ENCODE data around the gene MAGEA12.
"Not testable (repeated sequence)": the region's sequence is repeated elsewhere in the genome, so short reads cannot be mapped to it uniquely, and the experiment has no call there.

The MAGEA12 gene, protein sequence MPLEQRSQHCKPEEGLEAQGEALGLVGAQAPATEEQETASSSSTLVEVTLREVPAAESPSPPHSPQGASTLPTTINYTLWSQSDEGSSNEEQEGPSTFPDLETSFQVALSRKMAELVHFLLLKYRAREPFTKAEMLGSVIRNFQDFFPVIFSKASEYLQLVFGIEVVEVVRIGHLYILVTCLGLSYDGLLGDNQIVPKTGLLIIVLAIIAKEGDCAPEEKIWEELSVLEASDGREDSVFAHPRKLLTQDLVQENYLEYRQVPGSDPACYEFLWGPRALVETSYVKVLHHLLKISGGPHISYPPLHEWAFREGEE

DNA sequence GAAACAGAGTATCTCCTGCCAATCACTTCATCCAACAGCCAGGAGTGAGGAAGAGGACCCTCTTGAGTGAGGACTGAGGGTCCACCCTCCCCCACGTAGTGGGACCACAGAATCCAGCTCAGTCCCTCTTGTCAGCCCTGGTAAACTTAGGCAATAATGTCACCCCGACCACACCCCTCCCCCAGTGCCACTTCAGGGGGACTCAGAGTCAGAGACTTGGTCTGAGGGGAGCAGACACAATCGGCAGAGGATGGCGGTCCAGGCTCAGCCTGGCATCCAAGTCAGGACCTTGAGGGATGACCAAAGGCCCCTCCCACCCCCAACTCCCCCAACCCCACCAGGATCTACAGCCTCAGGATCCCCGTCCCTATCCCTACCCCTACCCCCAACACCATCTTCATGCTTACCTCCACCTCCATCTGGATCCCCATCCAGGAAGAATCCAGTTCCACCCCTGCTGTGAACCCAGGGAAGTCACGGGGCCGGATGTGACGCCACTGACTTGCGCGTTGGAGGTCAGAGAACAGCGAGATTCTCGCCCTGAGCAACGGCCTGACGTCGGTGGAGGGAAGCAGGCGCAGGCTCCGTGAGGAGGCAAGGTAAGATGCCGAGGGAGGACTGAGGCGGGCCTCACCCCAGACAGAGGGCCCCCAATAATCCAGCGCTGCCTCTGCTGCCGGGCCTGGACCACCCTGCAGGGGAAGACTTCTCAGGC lies at the start of gene MAGEA12, which contains the start of gene CSAG1:
MAGEA12 (plus strand) TSS at position 497 of the 715 bp plus-strand sequence. CDS start 2,405 bp downstream, outside the sequence.
CSAG1 (minus strand) TSS at position 461 of the 715 bp plus-strand sequence. CDS start 1,261 bp downstream, outside the sequence.
- DNase-seq (ENCODE audit: low spot score) = no peak

DNA sequence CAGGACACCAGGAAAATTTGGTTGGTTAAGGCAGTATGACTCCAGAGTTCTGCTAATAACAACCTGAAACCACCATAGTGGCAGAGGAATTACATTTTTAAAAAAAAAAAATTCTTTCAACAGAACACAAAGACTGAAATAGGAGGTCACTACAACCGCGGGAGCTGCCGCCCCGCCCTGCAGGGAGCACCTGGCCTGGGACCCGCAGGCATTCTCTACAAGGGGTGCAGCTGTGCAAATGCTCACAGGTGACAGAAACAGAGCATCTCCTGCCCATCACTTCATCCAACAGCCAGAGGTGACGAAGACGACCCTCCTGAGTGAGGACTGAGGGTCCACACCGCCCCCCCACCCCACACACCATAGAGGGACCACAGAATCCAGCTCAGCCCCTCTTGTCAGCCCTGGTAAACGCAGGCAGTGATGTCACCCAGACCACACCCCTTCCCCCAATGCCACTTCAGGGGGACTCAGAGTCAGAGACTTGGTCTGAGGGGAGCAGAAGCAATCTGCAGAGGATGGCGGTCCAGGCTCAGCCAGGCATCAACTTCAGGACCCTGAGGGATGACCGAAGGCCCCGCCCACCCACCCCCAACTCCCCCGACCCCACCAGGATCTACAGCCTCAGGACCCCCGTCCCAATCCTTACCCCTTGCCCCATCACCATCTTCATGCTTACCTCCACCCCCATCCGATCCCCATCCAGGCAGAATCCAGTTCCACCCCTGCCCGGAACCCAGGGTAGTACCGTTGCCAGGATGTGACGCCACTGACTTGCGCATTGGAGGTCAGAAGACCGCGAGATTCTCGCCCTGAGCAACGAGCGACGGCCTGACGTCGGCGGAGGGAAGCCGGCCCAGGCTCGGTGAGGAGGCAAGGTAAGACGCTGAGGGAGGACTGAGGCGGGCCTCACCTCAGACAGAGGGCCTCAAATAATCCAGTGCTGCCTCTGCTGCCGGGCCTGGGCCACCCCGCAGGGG lies 35.3 kb upstream of the MAGEA12 start, which contains the start of gene MAGEA3:
MAGEA3 (plus strand) TSS at position 843 of the 980 bp plus-strand sequence. CDS start 2,039 bp downstream, outside the sequence.
- not testable (repeated sequence) for DNase-seq (ENCODE audit: low spot score)

GRCh38 chrX:152700390-152700789 lies 33.2 kb upstream of the MAGEA12 start:
- not testable (repeated sequence) for DNase-seq (ENCODE audit: low spot score)

- DNase-seq (ENCODE audit: low spot score) = not testable (repeated sequence)
Observed at GRCh38 chrX:152706500-152706899, 27.1 kb upstream of the MAGEA12 start.

DNA sequence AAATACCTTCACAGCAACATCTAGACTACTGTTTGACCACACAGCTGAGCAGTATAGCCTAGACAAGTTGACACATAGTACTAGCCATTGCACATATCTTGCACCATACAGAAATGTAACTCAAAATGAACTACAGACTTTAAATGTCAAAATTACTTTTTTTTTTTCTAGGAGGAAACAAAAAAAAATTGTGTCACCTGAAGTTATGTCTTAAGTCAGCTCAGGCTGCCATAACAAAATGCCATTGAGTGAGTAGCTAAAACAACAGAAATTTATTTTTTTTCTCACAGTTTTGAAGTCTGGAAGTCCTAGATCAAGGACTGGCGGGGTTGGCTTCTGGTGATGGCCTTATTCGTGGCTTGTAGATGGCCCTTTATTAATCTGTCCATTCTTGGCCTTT lies 24.4 kb upstream of the MAGEA12 start, which contains the start of gene CSAG2:
CSAG2 (minus strand) TSS at position 101 of the 400 bp plus-strand sequence. CDS start 161 bp downstream, outside the sequence.
- not testable (repeated sequence) for DNase-seq (ENCODE audit: low spot score)

- DNase-seq (ENCODE audit: low spot score) = not testable (repeated sequence)
Observed at GRCh38 chrX:152713195-152713594, 20.4 kb upstream of the MAGEA12 start.

DNA sequence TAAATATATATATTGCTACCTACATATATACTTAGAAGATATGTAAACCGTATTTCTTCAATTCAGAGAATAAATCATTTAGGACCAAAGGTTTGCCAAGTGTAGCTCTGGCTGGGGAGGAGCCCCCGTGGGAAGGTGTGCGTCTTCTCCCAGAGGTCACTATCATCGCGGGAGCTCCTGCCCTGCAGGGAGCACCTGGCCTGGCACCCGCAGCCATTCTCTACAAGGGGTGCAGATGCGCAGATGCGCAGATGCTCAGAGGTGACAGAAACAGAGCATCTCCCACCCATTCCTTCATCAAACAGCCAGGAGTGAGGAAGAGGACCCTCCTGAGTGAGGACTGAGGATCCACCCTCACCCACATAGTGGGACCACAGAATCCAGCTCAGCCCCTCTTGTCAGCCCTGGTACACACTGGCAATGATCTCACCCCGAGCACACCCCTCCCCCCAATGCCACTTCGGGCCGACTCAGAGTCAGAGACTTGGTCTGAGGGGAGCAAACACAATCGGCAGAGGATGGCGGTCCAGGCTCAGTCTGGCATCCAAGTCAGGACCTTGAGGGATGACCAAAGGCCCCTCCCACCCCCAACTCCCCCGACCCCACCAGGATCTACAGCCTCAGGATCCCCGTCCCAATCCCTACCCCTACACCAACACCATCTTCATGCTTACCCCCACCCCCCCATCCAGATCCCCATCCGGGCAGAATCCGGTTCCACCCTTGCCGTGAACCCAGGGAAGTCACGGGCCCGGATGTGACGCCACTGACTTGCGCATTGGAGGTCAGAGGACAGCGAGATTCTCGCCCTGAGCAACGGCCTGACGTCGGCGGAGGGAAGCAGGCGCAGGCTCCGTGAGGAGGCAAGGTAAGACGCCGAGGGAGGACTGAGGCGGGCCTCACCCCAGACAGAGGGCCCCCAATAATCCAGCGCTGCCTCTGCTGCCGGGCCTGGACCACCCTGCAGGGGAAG lies 19.5 kb upstream of the MAGEA12 start, which contains the start of gene MAGEA2B:
MAGEA2B (plus strand) TSS at position 814 of the 973 bp plus-strand sequence. CDS start 2,479 bp downstream, outside the sequence.
- DNase-seq (ENCODE audit: low spot score) = not testable (repeated sequence)

GRCh38 chrX:152725409-152725808 lies 8.1 kb upstream of the MAGEA12 start:
- DNase-seq (ENCODE audit: low spot score) = no peak

DNA sequence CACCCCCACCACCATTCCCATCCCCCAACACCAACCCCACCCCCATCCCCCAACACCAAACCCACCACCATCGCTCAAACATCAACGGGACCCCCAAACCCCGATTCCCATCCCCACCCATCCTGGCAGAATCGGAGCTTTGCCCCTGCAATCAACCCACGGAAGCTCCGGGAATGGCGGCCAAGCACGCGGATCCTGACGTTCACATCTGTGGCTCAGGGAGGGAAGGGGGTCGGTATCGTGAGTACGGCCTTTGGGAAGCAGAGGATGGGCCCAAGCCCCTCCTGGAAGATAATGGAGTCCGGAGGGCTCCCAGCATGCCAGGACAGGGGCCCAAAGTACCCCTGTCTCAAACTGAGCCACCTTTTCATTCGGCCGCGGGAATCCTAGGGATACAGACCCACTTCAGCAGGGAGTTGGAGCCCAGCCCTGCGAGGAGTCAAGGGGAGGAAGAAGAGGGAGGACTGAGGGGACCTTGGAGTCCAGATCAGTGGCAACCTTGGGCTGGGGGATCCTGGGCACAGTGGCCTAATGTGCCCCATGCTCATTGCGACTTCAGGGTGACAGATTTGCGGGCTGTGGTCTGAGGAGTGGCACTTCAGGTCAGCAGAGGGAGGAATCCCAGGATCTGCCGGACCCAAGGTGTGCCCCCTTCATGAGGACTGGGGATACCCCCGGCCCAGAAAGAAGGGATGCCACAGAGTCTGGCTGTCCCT lies 744 bp downstream of the MAGEA12 start:
- DNase-seq (ENCODE audit: low spot score) = not testable (repeated sequence)

DNA sequence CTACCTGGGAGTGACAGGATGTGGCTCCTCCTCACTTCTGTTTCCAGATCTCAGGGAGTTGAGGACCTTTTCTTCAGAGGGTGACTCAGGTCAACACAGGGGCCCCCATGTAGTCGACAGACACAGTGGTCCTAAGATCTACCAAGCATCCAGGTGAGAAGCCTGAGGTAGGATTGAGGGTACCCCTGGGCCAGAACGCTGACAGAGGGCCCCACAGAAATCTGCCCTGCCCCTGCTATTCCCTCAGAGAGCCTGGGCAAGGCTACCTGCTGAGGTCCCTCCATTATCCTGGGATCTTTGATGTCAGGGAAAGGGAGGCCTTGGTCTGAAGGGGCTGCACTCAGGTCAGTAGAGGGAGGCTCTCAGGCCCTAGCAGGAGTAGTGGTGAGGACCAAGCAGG lies 1.5 kb downstream of the MAGEA12 start:
- no peak for DNase-seq (ENCODE audit: low spot score)

- DNase-seq (ENCODE audit: low spot score) = no peak
Observed at GRCh38 chrX:152735860-152736511, 2.4 kb downstream of the MAGEA12 start.

GRCh38 chrX:152736528-152736927 lies 3.0 kb downstream of the MAGEA12 start:
- DNase-seq (ENCODE audit: low spot score) = not testable (repeated sequence)

DNA sequence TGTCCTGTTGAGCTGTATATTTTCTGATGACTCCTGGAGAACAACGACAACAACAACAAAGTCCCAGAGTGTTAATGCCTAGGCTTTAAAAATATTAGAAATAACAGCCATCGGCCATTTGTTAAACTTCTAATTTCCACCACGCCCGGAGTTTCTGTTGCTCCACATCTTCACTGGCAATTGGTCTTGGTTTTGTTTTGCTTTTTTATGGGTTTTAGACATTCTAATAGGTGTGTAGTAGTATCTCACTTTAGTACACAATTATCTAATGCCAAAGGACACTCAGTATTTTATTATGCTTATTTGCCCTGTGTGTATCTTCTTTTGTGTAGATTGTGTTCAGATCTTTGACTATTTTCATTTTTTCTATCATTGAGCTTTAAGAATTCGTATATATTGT lies 5.0 kb downstream of the MAGEA12 start:
- DNase-seq (ENCODE audit: low spot score) = no peak

DNA sequence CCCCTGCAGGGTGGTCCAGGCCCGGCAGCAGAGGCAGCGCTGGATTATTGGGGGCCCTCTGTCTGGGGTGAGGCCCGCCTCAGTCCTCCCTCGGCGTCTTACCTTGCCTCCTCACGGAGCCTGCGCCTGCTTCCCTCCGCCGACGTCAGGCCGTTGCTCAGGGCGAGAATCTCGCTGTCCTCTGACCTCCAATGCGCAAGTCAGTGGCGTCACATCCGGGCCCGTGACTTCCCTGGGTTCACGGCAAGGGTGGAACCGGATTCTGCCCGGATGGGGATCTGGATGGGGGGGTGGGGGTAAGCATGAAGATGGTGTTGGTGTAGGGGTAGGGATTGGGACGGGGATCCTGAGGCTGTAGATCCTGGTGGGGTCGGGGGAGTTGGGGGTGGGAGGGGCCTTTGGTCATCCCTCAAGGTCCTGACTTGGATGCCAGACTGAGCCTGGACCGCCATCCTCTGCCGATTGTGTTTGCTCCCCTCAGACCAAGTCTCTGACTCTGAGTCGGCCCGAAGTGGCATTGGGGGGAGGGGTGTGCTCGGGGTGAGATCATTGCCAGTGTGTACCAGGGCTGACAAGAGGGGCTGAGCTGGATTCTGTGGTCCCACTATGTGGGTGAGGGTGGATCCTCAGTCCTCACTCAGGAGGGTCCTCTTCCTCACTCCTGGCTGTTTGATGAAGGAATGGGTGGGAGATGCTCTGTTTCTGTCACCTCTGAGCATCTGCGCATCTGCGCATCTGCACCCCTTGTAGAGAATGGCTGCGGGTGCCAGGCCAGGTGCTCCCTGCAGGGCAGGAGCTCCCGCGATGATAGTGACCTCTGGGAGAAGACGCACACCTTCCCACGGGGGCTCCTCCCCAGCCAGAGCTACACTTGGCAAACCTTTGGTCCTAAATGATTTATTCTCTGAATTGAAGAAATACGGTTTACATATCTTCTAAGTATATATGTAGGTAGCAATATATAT lies 20.4 kb downstream of the MAGEA12 start, which contains the start of gene MAGEA2:
MAGEA2 (minus strand) TSS at position 157 of the 965 bp plus-strand sequence. CDS start 2,479 bp downstream, outside the sequence.
- DNase-seq (ENCODE audit: low spot score) = not testable (repeated sequence)

DNA sequence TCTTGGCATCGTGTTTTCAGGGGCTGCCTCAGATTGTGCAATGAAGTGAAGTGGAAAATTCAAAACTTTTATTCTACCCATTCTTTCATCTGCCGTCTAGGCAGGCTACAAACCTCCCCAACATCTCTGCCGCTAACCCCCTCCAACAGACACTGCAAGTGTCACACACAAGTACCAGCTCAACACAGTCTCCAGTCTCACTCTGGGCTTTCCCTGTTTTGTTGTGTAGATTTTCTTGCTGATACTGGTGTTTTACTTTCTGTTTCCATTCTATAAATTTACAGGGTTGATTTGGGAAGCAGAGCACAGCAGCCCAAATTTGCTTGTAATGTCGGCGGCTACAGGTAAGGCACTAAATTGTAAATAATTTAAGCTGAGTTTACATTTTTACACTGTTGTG lies 21.3 kb downstream of the MAGEA12 start:
- not testable (repeated sequence) for DNase-seq (ENCODE audit: low spot score)

DNA sequence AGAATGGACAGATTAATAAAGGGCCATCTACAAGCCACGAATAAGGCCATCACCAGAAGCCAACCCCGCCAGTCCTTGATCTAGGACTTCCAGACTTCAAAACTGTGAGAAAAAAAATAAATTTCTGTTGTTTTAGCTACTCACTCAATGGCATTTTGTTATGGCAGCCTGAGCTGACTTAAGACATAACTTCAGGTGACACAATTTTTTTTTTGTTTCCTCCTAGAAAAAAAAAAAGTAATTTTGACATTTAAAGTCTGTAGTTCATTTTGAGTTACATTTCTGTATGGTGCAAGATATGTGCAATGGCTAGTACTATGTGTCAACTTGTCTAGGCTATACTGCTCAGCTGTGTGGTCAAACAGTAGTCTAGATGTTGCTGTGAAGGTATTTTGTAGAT lies 25.4 kb downstream of the MAGEA12 start, which contains the start of gene CSAG3:
CSAG3 (plus strand) TSS at position 301 of the 400 bp plus-strand sequence.
- DNase-seq (ENCODE audit: low spot score) = not testable (repeated sequence)

DNA sequence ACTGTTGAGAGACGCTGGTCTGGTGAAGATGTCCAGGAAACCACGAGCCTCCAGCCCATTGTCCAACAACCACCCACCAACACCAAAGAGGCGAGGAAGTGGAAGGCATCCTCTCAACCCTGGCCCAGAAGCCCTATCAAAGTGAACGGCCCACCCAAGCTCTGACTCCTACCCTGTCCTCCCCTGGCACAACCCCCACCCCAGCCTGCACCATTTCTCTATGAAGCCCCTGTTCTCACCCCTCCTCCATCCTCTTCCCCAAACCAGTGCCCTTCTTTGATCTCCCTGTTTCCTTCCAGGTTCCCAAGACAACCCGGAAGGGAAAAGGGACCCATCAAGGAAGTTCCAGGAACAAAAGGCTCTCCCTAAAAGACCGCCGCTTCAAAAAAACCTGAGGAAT lies 26.0 kb downstream of the MAGEA12 start:
- not testable (repeated sequence) for DNase-seq (ENCODE audit: low spot score)

Measured in CD4-positive, alpha-beta T cell treated with Interleukin-2 at 100 ng/mL for 4 hours (primary cell).